Skin epidermis (tissue), 12 donors: Measurements from ENCODE around the gene STOX2.
A peak's percentile ranks its signal among the peaks of the same experiment; 100 is the strongest.

Source experiments
- H3K27ac ChIP-seq, 21 experiments: fragments of 200-600 bp; sonication (generic) in 11 of 21; one replicate each; pipeline ENCODE4 v1.5.0; 2020; ENCODE audit warnings: mild to moderate bottlenecking in 3 of 21, inconsistent platforms in 2 of 21, moderate library complexity in 2 of 21
- H3K4me3 ChIP-seq, 7 experiments: fragments of 200-600 bp; sonication (generic) in 2 of 7; one replicate each; pipeline ENCODE4 v1.5.0; 2020; ENCODE audit warnings: inconsistent platforms in 2 of 7, mild to moderate bottlenecking in 2 of 7, moderate library complexity in 1 of 7

The STOX2 gene

GRCh38 chr4:183905081-183905592, at the start of gene STOX2:
TSS of gene STOX2 (plus strand) at chr4:183905307. CDS start at chr4:183906791, 1,484 bp downstream.
- Histone ChIP-seq H3K27ac (peak within 1 kb of the TSS in 6 of 21 experiments; percentile 3 to 71 (median 31)), H3K4me3 (peak within 1 kb of the TSS; percentile 32 to 54 (median 42))

- H3K4me3 ChIP-seq: no peak overlapping the region
- no peak overlapping the region for H3K27ac ChIP-seq
These were observed 49.5 kb upstream of the STOX2 start for GRCh38 chr4:183855323-183856190.

GRCh38 chr4:183857040-183857439, 48.1 kb upstream of the STOX2 start:
- Histone ChIP-seq H3K4me3 (no peak overlapping the region), H3K27ac (no peak overlapping the region)

GRCh38 chr4:183858011-183858615, 47.0 kb upstream of the STOX2 start:
- H3K4me3 ChIP-seq: no peak overlapping the region
- H3K27ac ChIP-seq: no peak overlapping the region

- H3K27ac ChIP-seq: peak overlapping the region in 1 of 21 experiments; percentile 7
- H3K4me3 ChIP-seq: no peak overlapping the region
These were observed 45.0 kb upstream of the STOX2 start for GRCh38 chr4:183860119-183860518.

- peak overlapping the region in 12 of 21 experiments; percentile 3 to 72 (median 50) for H3K27ac ChIP-seq
- peak overlapping the region in 1 of 7 experiments; percentile 10 for H3K4me3 ChIP-seq
These were observed 44.4 kb upstream of the STOX2 start for GRCh38 chr4:183860731-183861130.

GRCh38 chr4:183861426-183861825, 43.7 kb upstream of the STOX2 start:
- H3K27ac ChIP-seq: peak overlapping the region in 8 of 21 experiments; percentile 3 to 72 (median 56)
- H3K4me3 ChIP-seq: no peak overlapping the region

- Histone ChIP-seq H3K4me3 (no peak overlapping the region), H3K27ac (no peak overlapping the region)
These were observed 41.8 kb upstream of the STOX2 start for GRCh38 chr4:183863155-183863825.

GRCh38 chr4:183867247-183867646, 37.9 kb upstream of the STOX2 start:
- Histone ChIP-seq H3K27ac (no peak overlapping the region), H3K4me3 (no peak overlapping the region)

- Histone ChIP-seq H3K27ac (no peak overlapping the region), H3K4me3 (no peak overlapping the region)
These were observed 34.1 kb upstream of the STOX2 start for GRCh38 chr4:183870997-183871396.

- H3K27ac ChIP-seq: no peak overlapping the region
- H3K4me3 ChIP-seq: no peak overlapping the region
These were observed 33.5 kb upstream of the STOX2 start for GRCh38 chr4:183871581-183871980.

- Histone ChIP-seq H3K27ac (no peak overlapping the region), H3K4me3 (no peak overlapping the region)
These were observed 32.6 kb upstream of the STOX2 start for GRCh38 chr4:183872531-183872930.

GRCh38 chr4:183873409-183874185, 31.5 kb upstream of the STOX2 start:
- no peak overlapping the region for H3K27ac ChIP-seq
- H3K4me3 ChIP-seq: no peak overlapping the region

GRCh38 chr4:183875251-183875825, 29.8 kb upstream of the STOX2 start:
- peak overlapping the region in 1 of 21 experiments; percentile 71 for H3K27ac ChIP-seq
- no peak overlapping the region for H3K4me3 ChIP-seq

- Histone ChIP-seq H3K27ac (peak overlapping the region in 9 of 21 experiments; percentile 2 to 71 (median 52)), H3K4me3 (peak overlapping the region in 4 of 7 experiments; percentile 0 to 29 (median 12))
These were observed 28.7 kb upstream of the STOX2 start for GRCh38 chr4:183876268-183876934.

- Histone ChIP-seq H3K27ac (no peak overlapping the region), H3K4me3 (no peak overlapping the region)
These were observed 26.7 kb upstream of the STOX2 start for GRCh38 chr4:183878251-183878970.

- Histone ChIP-seq H3K27ac (no peak overlapping the region), H3K4me3 (no peak overlapping the region)
These were observed 19.8 kb upstream of the STOX2 start for GRCh38 chr4:183885205-183885720.

GRCh38 chr4:183887351-183887750, 17.8 kb upstream of the STOX2 start:
- Histone ChIP-seq H3K4me3 (no peak overlapping the region), H3K27ac (no peak overlapping the region)
